PFSK-1 (cell line): ENCODE data around the gene SH3BP5.

Source experiments
- FOXP2 ChIP-seq: optimal IDR thresholded peaks from 2 replicates; pipeline ENCODE3; 2011; ENCODE audit warnings: borderline replicate concordance, control low read depth, inconsistent platforms; ENCODE audit not compliant: insufficient read depth; ENCODE audit errors: extremely low read length, extremely low read depth
- POLR2AphosphoS5 ChIP-seq: IDR thresholded peaks from 2 replicates; pipeline ENCODE4 v1.6.1; 2012; ENCODE audit warnings: low read depth, mild to moderate bottlenecking, control low read depth, low read length, moderate library complexity
- REST ChIP-seq, 2 experiments: IDR thresholded peaks; 2 replicates each; pipeline versions ENCODE4 v1.6.1 to v1.8.0; 2011 to 2012; ENCODE audit warnings: low read depth in 2 of 2, low read length in 2 of 2, control low read depth in 1 of 2, inconsistent platforms in 1 of 2, mild to moderate bottlenecking in 1 of 2, moderate library complexity in 1 of 2; ENCODE audit not compliant: insufficient read depth in 1 of 2
- SIN3A ChIP-seq: IDR thresholded peaks from 2 replicates; pipeline ENCODE4 v1.6.1; 2012; ENCODE audit warnings: mild to moderate bottlenecking, low read length, moderate library complexity, borderline replicate concordance; ENCODE audit not compliant: insufficient read depth
- TAF1 ChIP-seq: IDR thresholded peaks from 2 replicates; pipeline ENCODE4 v1.6.1; 2012; ENCODE audit warnings: low read length, control low read depth, borderline replicate concordance; ENCODE audit not compliant: insufficient read depth

GRCh38 chr3:15375461-15376000 is 43.1 kb upstream of the SH3BP5 start:
- TF ChIP-seq REST (IDR thresholded peaks at IDR 0.05; ENCODE audit: insufficient read depth in 1 of 2, low read depth in 2 of 2, low read length in 2 of 2): no peak
- no peak for TF ChIP-seq TAF1
- no peak for TF ChIP-seq POLR2AphosphoS5
- no peak for TF ChIP-seq SIN3A
- TF ChIP-seq FOXP2: no peak
